Upper lobe of left lung (tissue), 6 donors: ENCODE data around the gene ABHD17C. TPM values are rescaled to one million over a fixed set of nuclear protein-coding genes. Genes with fewer than 3 reads are reported as not detected.

ENCODE experiments used
- ATAC-seq, 2 donors: fragments of 200-7000 bp; cut with Tn5 transposase; one replicate each; pipeline ENCODE4 v1.9.1; 2022; ENCODE audit warnings: mild to moderate bottlenecking in 2 of 2, moderate library complexity in 2 of 2; ENCODE audit not compliant: low FRiP score in 2 of 2
- DNase-seq, 2 donors: peaks; one replicate each; pipeline ENCODE4 v3.0.0-alpha.2; 2019 to 2020
- H3K27ac ChIP-seq, 4 donors: fragments of 200-600 bp; sonication (generic); one replicate each; pipeline ENCODE4 v1.5.1; 2016 to 2019
- H3K27me3 ChIP-seq, 4 donors: fragments of 200-600 bp; sonication (generic); one replicate each; pipeline ENCODE4 v1.5.1; 2017 to 2019
- H3K36me3 ChIP-seq, 4 donors: fragments of 200-600 bp; sonication (generic); one replicate each; pipeline ENCODE4 v1.5.1; 2016 to 2019
- H3K4me1 ChIP-seq, 4 donors: fragments of 200-600 bp; sonication (generic); one replicate each; pipeline ENCODE4 v1.5.1; 2018 to 2019
- H3K4me3 ChIP-seq, 4 donors: fragments of 200-600 bp; sonication (generic); one replicate each; pipeline ENCODE4 v1.5.1; 2017 to 2019; ENCODE audit warnings: mild to moderate bottlenecking in 2 of 4, moderate library complexity in 1 of 4
- H3K9me3 ChIP-seq, 4 donors: fragments of 200-600 bp; sonication (generic); one replicate each; pipeline ENCODE4 v1.5.1; 2018 to 2019
- EP300 ChIP-seq, 4 donors: sonication (generic); formaldehyde crosslinking; IDR thresholded peaks; one replicate each; pipeline ENCODE4 v1.5.1; 2017; ENCODE audit warnings: antibody characterized with exemption in 4 of 4, control low read depth in 2 of 4
- POLR2A ChIP-seq, 4 donors: fragments of 450-650 bp; IDR thresholded peaks; one replicate each; pipeline ENCODE4 v1.5.1; 2016 to 2017; ENCODE audit warnings: antibody characterized with exemption in 4 of 4, mild to moderate bottlenecking in 2 of 4
- POLR2AphosphoS5 ChIP-seq, 2 donors: sonication (generic); formaldehyde crosslinking; IDR thresholded peaks; one replicate each; pipeline ENCODE4 v1.5.1; 2017; ENCODE audit warnings: antibody characterized with exemption in 2 of 2
- whole genome bisulfite sequencing, 2 donors: methylation state at CpG; one replicate each; pipeline ENCODE4 v1.1.5; 2017 to 2018; 5-methylcytosine and 5-hydroxymethylcytosine counted together
- small RNA-seq, 4 donors: library from RNA; depleted of rRNA; stranded (forward); fragments of <200 nt; gene quantifications; one replicate each; pipeline ENCODE3, GENCODE V24; 2016
- total RNA-seq, 6 donors: library from RNA; depleted of rRNA in 4 of 6; stranded (reverse); fragments of >200 nt in 4 of 6; gene quantifications; one replicate each; pipeline versions ENCODE4 v1.1.0 to v1.2.1, GENCODE V29; 2016 to 2021
- TF ChIP-seq, protein P1 (sequence below), 6 experiments: fragments of 450-650 bp in 4 of 6; fragments of 200-600 bp in 2 of 6; sonication (generic) in 2 of 6; IDR thresholded peaks; one replicate each; pipeline ENCODE4 v1.5.1; 2016 to 2019; ENCODE audit warnings: antibody characterized with exemption in 6 of 6
- donor health status: DM: no; HTN: no; CAD: no; lungs with moderate emphysema.
- donor health status: DM: no; HTN: yes; CAD: no; lungs with severe emphysema.

Gene ABHD17C
- total RNA-seq, 6 donors from 2014 or later: 15.7 to 34.2 (median 25.5) TPM

DNA sequence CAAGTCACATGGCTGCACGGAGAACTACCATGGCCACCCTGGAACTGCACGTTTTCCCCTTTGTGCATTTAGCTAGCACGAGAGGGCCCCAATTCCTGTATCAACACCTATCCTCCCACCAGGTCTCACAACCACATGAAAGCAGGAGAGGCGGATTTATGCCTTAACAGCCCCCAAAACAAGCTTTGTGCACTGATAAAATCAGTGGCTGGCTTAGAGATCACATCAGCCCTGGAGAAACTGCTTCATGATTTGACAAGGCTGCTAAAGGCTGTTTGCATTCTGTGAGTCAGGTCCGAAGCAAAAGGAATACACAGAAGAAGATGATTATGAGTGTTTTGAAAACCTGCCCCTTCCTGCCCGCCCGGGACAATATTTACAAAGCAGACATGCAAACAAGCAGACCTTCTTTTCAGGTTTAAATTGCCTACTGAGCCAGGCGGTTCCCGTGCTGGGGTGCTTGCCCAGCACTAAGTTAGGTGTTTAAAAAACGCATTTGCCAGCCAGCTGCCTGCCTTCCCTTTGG lies 109.9 kb downstream of the ABHD17C start:
- 56 to 67% methylated on average over 10 of the region's 10 CpGs for whole genome bisulfite sequencing, 2 donors
- H3K27ac ChIP-seq: no peak overlapping the region
- H3K36me3 ChIP-seq: no peaks in the 10 kb centered on the region
- H3K4me1 ChIP-seq: no peaks in the 10 kb centered on the region
- TF ChIP-seq EP300 (IDR thresholded peaks at IDR 0.05) (no peak), POLR2A (IDR thresholded peaks at IDR 0.05) (no peak), POLR2AphosphoS5 (IDR thresholded peaks at IDR 0.05) (no peak)
- TF ChIP-seq, protein P1, sequence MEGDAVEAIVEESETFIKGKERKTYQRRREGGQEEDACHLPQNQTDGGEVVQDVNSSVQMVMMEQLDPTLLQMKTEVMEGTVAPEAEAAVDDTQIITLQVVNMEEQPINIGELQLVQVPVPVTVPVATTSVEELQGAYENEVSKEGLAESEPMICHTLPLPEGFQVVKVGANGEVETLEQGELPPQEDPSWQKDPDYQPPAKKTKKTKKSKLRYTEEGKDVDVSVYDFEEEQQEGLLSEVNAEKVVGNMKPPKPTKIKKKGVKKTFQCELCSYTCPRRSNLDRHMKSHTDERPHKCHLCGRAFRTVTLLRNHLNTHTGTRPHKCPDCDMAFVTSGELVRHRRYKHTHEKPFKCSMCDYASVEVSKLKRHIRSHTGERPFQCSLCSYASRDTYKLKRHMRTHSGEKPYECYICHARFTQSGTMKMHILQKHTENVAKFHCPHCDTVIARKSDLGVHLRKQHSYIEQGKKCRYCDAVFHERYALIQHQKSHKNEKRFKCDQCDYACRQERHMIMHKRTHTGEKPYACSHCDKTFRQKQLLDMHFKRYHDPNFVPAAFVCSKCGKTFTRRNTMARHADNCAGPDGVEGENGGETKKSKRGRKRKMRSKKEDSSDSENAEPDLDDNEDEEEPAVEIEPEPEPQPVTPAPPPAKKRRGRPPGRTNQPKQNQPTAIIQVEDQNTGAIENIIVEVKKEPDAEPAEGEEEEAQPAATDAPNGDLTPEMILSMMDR (IDR thresholded peaks at IDR 0.05): no peak
- no peaks in the 10 kb centered on the region for H3K27me3 ChIP-seq
- DNase-seq: no peak
- no peaks in the 10 kb centered on the region for H3K9me3 ChIP-seq
- ATAC-seq: no peak
- H3K4me3 ChIP-seq: no peak overlapping the region

Small RNA genes lying within 50 kb of the gene (small RNA-seq; reads per million reads assigned to genes)
- gene RNU6-380P: 0 reads per million in 4 donors

Other genes starting within 250 kb of the ABHD17C start
- 10 to 100 TPM in 1 of 6 donors, 1 to 10 TPM in 4, under 1 TPM in 1; 0.59 to 38.8 (median 5.7) TPM for gene CEMIP, start 84.1 kb downstream of the ABHD17C start, total RNA-seq